HCT116 (cell line): ENCODE measurements around the gene SLC7A5. TPM values are rescaled to one million over a fixed set of nuclear protein-coding genes. Genes with fewer than 3 reads are reported as not detected.

Source experiments
- ATAC-seq: fragments of 200-7000 bp; cut with Tn5 transposase; 2 replicates; pipeline ENCODE4 v1.9.1; 2020; ENCODE audit warnings: mild to moderate bottlenecking, moderate library complexity
- BruUV-seq: library from RNA; stranded (reverse); fragments of 400-500 nt; replicated peaks from 2 replicates; lab custom pipeline; 2021; lab: Mats Ljungman, UMichigan
- CTCF ChIA-PET: fragments of 300-600 bp; sonication (Branson Sonifier 250); formaldehyde crosslinking; loops from one replicate; lab custom pipeline; 2021; ENCODE audit warnings: antibody characterized with exemption; lab: Charles Lee
- POLR2A ChIA-PET: fragments of 300-600, 350-600 bp; sonication (Branson Sonifier 250); formaldehyde crosslinking; loops from one replicate; lab custom pipeline; 2021; ENCODE audit warnings: antibody characterized with exemption; lab: Charles Lee
- RAD21 ChIA-PET, 2 experiments: fragments of 300-600 bp; sonication (Branson Sonifier 250); formaldehyde crosslinking; loops; one replicate each; lab custom pipeline; 2023; ENCODE audit warnings: low total read pairs in 2 of 2; ENCODE audit not compliant: uncharacterized antibody in 2 of 2, unreplicated experiment in 2 of 2, low non-redundant PET in 1 of 2; lab: Charles Lee
- DNase-seq: peaks from one replicate; pipeline ENCODE4 v3.0.0-alpha.2; 2010; ENCODE audit warnings: low read depth, low spot score
- H2AFZ ChIP-seq: fragments of 200-600 bp; shearing (Covaris generic), sonication (generic); 2 replicates; pipeline ENCODE4 v1.6.1; 2017; ENCODE audit warnings: low read depth, mixed run types, mixed read lengths, antibody characterized with exemption, low read length; ENCODE audit not compliant: poor library complexity, severe bottlenecking
- H3K27ac ChIP-seq: 2 replicates; pipeline ENCODE4 v1.5.1; 2012; ENCODE audit warnings: low read depth, low read length
- H3K27me3 ChIP-seq: fragments of 200-600 bp; sonication (generic); 2 replicates; pipeline ENCODE4 v1.6.1; 2016; ENCODE audit warnings: mixed run types, low read length, mixed read lengths; ENCODE audit not compliant: insufficient read depth
- H3K36me3 ChIP-seq, 2 experiments: fragments of 200-500 bp in 1 of 2; fragments of 200-600 bp in 1 of 2; sonication (Bioruptor generic) in 1 of 2; sonication (generic) in 1 of 2; 2 replicates each; pipeline versions ENCODE4 v1.5.1 to v1.6.1; 2014 to 2016; ENCODE audit warnings: low read length in 2 of 2, inconsistent platforms in 1 of 2, mixed read lengths in 1 of 2, mixed run types in 1 of 2; ENCODE audit not compliant: insufficient read depth in 2 of 2, control insufficient read depth in 1 of 2
- H3K4me1 ChIP-seq, 2 experiments: fragments of 200-600 bp in 1 of 2; sonication (generic) in 1 of 2; 2 replicates each; pipeline versions ENCODE4 v1.5.1 to v1.6.1; 2012 to 2017; ENCODE audit warnings: low read length in 2 of 2, inconsistent platforms in 1 of 2, mild to moderate bottlenecking in 1 of 2, mixed read lengths in 1 of 2, mixed run types in 1 of 2, moderate library complexity in 1 of 2; ENCODE audit not compliant: insufficient read depth in 2 of 2, control insufficient read depth in 1 of 2
- H3K4me2 ChIP-seq: fragments of 200-600 bp; sonication (generic); 2 replicates; pipeline ENCODE4 v1.6.1; 2017; ENCODE audit warnings: mixed run types, low read length, mixed read lengths
- H3K4me3 ChIP-seq, 2 experiments: fragments of 200-600 bp in 1 of 2; sonication (generic) in 1 of 2; replicated peaks in 1 of 2; 2 replicates each; pipeline ENCODE4 v1.5.1; 2011 to 2016; ENCODE audit warnings: low read length in 2 of 2, control low read depth in 1 of 2, low read depth in 1 of 2, mild to moderate bottlenecking in 1 of 2, mixed read lengths in 1 of 2, mixed run types in 1 of 2
- H3K79me2 ChIP-seq: fragments of 200-600 bp; sonication (generic); 2 replicates; pipeline ENCODE4 v1.6.1; 2017; ENCODE audit warnings: mild to moderate bottlenecking, mixed run types, low read length, moderate library complexity, mixed read lengths; ENCODE audit not compliant: insufficient read depth
- H3K9ac ChIP-seq: fragments of 200-600 bp; sonication (generic); 2 replicates; pipeline ENCODE4 v1.6.1; 2016; ENCODE audit warnings: low read length, mixed read lengths
- H3K9me2 ChIP-seq: fragments of 200-600 bp; sonication (generic), shearing (Covaris generic); 2 replicates; pipeline ENCODE4 v1.6.1; 2017; ENCODE audit warnings: mixed run types, mild to moderate bottlenecking, moderate library complexity; ENCODE audit not compliant: insufficient read depth
- H3K9me3 ChIP-seq, 2 experiments: fragments of 200-500 bp in 1 of 2; fragments of 200-600 bp in 1 of 2; sonication (Bioruptor generic) in 1 of 2; sonication (generic) in 1 of 2; 2 replicates each; pipeline ENCODE4 v1.6.1; 2014 to 2017; ENCODE audit warnings: low read length in 2 of 2, mixed read lengths in 2 of 2, inconsistent platforms in 1 of 2, low read depth in 1 of 2, mild to moderate bottlenecking in 1 of 2, mixed run types in 1 of 2, moderate library complexity in 1 of 2; ENCODE audit not compliant: control insufficient read depth in 1 of 2, insufficient read depth in 1 of 2
- H4K20me1 ChIP-seq: fragments of 200-600 bp; sonication (generic), shearing (Covaris generic); 2 replicates; pipeline ENCODE4 v1.6.1; 2017; ENCODE audit warnings: mixed run types, mild to moderate bottlenecking, moderate library complexity; ENCODE audit not compliant: insufficient read depth
- CBX3 ChIP-seq: IDR thresholded peaks from 2 replicates; pipeline ENCODE4 v1.6.1; 2012; ENCODE audit warnings: low read depth
- CTCF ChIP-seq, 3 experiments: fragments of 200-600 bp in 1 of 3; sonication (generic) in 1 of 3; IDR thresholded peaks in 2 of 3; conservative IDR thresholded peaks in 1 of 3; 2 replicates each; pipeline ENCODE4 v1.5.1; 2012 to 2017; ENCODE audit warnings: low read depth in 2 of 3, low read length in 2 of 3, antibody characterized with exemption in 1 of 3, borderline replicate concordance in 1 of 3, control low read depth in 1 of 3, mild to moderate bottlenecking in 1 of 3, mixed read lengths in 1 of 3, mixed run types in 1 of 3, moderate library complexity in 1 of 3; ENCODE audit not compliant: insufficient read depth in 1 of 3
- EGR1 ChIP-seq: IDR thresholded peaks from 2 replicates; pipeline ENCODE4 v1.6.1; 2012; ENCODE audit warnings: low read depth
- MAX ChIP-seq: IDR thresholded peaks from 2 replicates; pipeline ENCODE4 v1.6.1; 2012
- RAD21 ChIP-seq: IDR thresholded peaks from 2 replicates; pipeline ENCODE4 v1.6.1; 2012; ENCODE audit warnings: low read depth, mild to moderate bottlenecking
- SIN3A ChIP-seq: IDR thresholded peaks from 2 replicates; pipeline ENCODE4 v1.6.1; 2012; ENCODE audit warnings: low read depth
- SRF ChIP-seq: IDR thresholded peaks from 2 replicates; pipeline ENCODE4 v1.6.1; 2012; ENCODE audit warnings: low read depth
- TCF7L2 ChIP-seq: IDR thresholded peaks from 2 replicates; pipeline ENCODE4 v1.7.0; 2011; ENCODE audit warnings: borderline replicate concordance, inconsistent platforms; ENCODE audit not compliant: insufficient read depth, insufficient read length; ENCODE audit errors: extremely low read depth
- ZBTB33 ChIP-seq: IDR thresholded peaks from 2 replicates; pipeline ENCODE4 v1.6.1; 2011; ENCODE audit warnings: mild to moderate bottlenecking, low read length, moderate library complexity; ENCODE audit not compliant: insufficient replicate concordance; ENCODE audit errors: extremely low read depth
- intact Hi-C: fragments of 100-400 bp; cut with micrococcal nuclease; formaldehyde crosslinking; loops from 2 replicates; pipeline ENCODE4 v1.10.0; 2022
- total RNA-seq: library from RNA; stranded (reverse); gene quantifications from one replicate; pipeline ENCODE4 v1.2.1, GENCODE V29; 2021; ENCODE audit not compliant: unreplicated experiment

SLC7A5 gene
- total RNA-seq, 1 experiment from 2014 or later = 482 TPM

- Histone ChIP-seq H3K4me3 (no peak overlapping the region), H3K27me3 (no peaks in the 10 kb centered on the region), H3K27ac (no peak overlapping the region), H3K9me2 (no peaks in the 10 kb centered on the region), H3K79me2 (no peaks in the 10 kb centered on the region), H4K20me1 (no peaks in the 10 kb centered on the region)
- ChIA-PET POLR2A (interaction anchor here (1.3 to 1.9 kb wide), 2 partner anchors 10 to 17 kb away, joined by 3 to 9 read pairs; no protein-coding TSS in a partner anchor), RAD21 (no interaction called here)
- no TSS peak for BruUV-seq
- intact Hi-C loops = no loop called here
- no peak for TF ChIP-seq TCF7L2
- TF ChIP-seq MAX = no peak
- no peak for TF ChIP-seq CBX3
- TF ChIP-seq CTCF (IDR thresholded peaks at IDR 0.05 in 2 of 3, conservative IDR thresholded peaks at IDR 0.05 in 1 of 3; ENCODE audit: borderline replicate concordance in 1 of 3, insufficient read depth in 1 of 3, low read depth in 2 of 3, low read length in 2 of 3) = no peak
- TF ChIP-seq, all 23 proteins: peak for 0
- CTCF ChIA-PET = no interaction called here
- H3K4me2 ChIP-seq = no peak overlapping the region
- H3K4me1 ChIP-seq = no peaks in the 10 kb centered on the region
- H3K9ac ChIP-seq = no peak overlapping the region
- H3K36me3 ChIP-seq = no peaks in the 10 kb centered on the region
- no peak overlapping the region for H2AFZ ChIP-seq
- peaks cover 14 to 27% of the 10 kb centered on the region in 2 experiments; a peak in 3 of 4 replicates for H3K9me3 ChIP-seq
- ATAC-seq (no peak), DNase-seq (no peak)
Observed at GRCh38 chr16:87816507-87817100, 52.7 kb downstream of the SLC7A5 start.

- intact Hi-C loops = no loop called here
- RAD21 ChIA-PET = interaction anchor here in 1 of 2 experiments (0.5 kb wide), 1 partner anchor 13 kb away, joined by 3 read pairs; no protein-coding TSS in a partner anchor
- Histone ChIP-seq H3K27ac (no peak overlapping the region), H3K9ac (no peak overlapping the region), H3K79me2 (no peaks in the 10 kb centered on the region), H3K9me3 (peaks cover 14 to 27% of the 10 kb centered on the region in 2 experiments; a peak in 3 of 4 replicates), H4K20me1 (no peaks in the 10 kb centered on the region), H3K36me3 (no peaks in the 10 kb centered on the region), H3K9me2 (no peaks in the 10 kb centered on the region), H3K4me3 (no peak overlapping the region), H3K4me2 (no peak overlapping the region), H3K4me1 (no peaks in the 10 kb centered on the region), H2AFZ (no peak overlapping the region), H3K27me3 (no peaks in the 10 kb centered on the region)
- BruUV-seq = no TSS peak
- POLR2A ChIA-PET = interaction anchor here (1.3 to 1.9 kb wide), 2 partner anchors 9 to 18 kb away, joined by 3 to 9 read pairs; no protein-coding TSS in a partner anchor
- DNase-seq (no peak), ATAC-seq (no peak)
- CTCF ChIA-PET = interaction anchor here (1.3 kb wide), 1 partner anchor 9 kb away, joined by 5 read pairs; no protein-coding TSS in a partner anchor
- TF ChIP-seq RAD21 (no peak), ZBTB33 (no peak), CTCF (IDR thresholded peaks at IDR 0.05 in 2 of 3, conservative IDR thresholded peaks at IDR 0.05 in 1 of 3; ENCODE audit: borderline replicate concordance in 1 of 3, insufficient read depth in 1 of 3, low read depth in 2 of 3, low read length in 2 of 3) (0 out of 6 replicates have a peak, but pooled peaks of 1 of the 3 experiments have one; percentile 11), EGR1 (no peak), SIN3A (no peak), MAX (no peak), SRF (no peak)
Observed at GRCh38 chr16:87815567-87815966, 53.7 kb downstream of the SLC7A5 start.
